ENCODE measurements around the gene ABCA6.

Gene ABCA6

DNA sequence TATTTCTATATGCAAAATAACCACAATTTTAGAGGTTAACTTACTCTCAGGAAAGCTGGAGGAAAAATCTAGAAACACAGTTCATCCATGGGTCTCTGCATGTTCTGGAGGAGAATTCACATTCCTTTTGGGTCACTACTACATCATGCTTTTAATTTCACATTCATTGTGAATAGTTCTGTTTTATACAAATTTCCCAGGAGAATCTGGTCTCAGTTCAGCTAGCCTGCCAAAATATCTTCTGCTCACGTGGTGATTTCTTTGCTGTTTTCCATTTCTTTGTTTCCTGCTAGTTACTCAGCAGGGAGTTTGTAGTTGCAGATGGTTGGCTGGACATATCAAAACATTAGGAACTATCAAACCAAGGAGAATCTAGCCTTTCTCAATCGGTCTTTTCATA, 80.9 kb downstream of the ABCA6 start, which contains the start of gene ABCA9:
Gene ABCA9, minus strand, starts transcription at position 106 of the 400 bp plus-strand sequence. CDS start 9,801 bp downstream, outside the sequence.
- no peak within 1 kb of the TSS for H3K9ac ChIP-seq (ENCODE audit: low read length)
- H3K79me2 ChIP-seq (ENCODE audit: low read length) = no peaks in the 10 kb centered on the region
- no peaks in the 10 kb centered on the region for H3F3A ChIP-seq (ENCODE audit: insufficient read depth, low read length)
- no peak within 1 kb of the TSS for H2AFZ ChIP-seq (ENCODE audit: low read length)
- H3K36me3 ChIP-seq (replicated peaks; ENCODE audit: insufficient read depth, low read length) = no peaks in the 10 kb centered on the region
- DNase-seq = no peak
- H3K4me3 ChIP-seq (ENCODE audit: low read length) = no peak within 1 kb of the TSS
- no peak within 1 kb of the TSS for H3K27ac ChIP-seq (ENCODE audit: low read length)
- no peaks in the 10 kb centered on the region for H3K9me2 ChIP-seq (replicated peaks; ENCODE audit: insufficient read depth, low read length)
- TF ChIP-seq, protein P1, sequence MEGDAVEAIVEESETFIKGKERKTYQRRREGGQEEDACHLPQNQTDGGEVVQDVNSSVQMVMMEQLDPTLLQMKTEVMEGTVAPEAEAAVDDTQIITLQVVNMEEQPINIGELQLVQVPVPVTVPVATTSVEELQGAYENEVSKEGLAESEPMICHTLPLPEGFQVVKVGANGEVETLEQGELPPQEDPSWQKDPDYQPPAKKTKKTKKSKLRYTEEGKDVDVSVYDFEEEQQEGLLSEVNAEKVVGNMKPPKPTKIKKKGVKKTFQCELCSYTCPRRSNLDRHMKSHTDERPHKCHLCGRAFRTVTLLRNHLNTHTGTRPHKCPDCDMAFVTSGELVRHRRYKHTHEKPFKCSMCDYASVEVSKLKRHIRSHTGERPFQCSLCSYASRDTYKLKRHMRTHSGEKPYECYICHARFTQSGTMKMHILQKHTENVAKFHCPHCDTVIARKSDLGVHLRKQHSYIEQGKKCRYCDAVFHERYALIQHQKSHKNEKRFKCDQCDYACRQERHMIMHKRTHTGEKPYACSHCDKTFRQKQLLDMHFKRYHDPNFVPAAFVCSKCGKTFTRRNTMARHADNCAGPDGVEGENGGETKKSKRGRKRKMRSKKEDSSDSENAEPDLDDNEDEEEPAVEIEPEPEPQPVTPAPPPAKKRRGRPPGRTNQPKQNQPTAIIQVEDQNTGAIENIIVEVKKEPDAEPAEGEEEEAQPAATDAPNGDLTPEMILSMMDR (IDR thresholded peaks at IDR 0.05; ENCODE audit: low read length) = no peak
- TF ChIP-seq EZH2phosphoT487 (IDR thresholded peaks at IDR 0.05; ENCODE audit: low read length) (no peak), EZH2 (optimal IDR thresholded peaks at IDR 0.05; ENCODE audit: low read depth, low read length) (no peak)
- no peaks in the 10 kb centered on the region for H3K27me3 ChIP-seq (replicated peaks; ENCODE audit: insufficient read depth, low read length)
- H4K20me1 ChIP-seq (ENCODE audit: insufficient read depth, low read length) = no peaks in the 10 kb centered on the region
- no peaks in the 10 kb centered on the region for H3K9me3 ChIP-seq (replicated peaks; ENCODE audit: insufficient read depth, low read length)
- H3K4me1 ChIP-seq (ENCODE audit: low read length) = peaks cover 6% of the 10 kb centered on the region; the same call in 1 of the 2 replicates
- H3K4me2 ChIP-seq (ENCODE audit: low read depth, low read length) = no peak within 1 kb of the TSS

DNA sequence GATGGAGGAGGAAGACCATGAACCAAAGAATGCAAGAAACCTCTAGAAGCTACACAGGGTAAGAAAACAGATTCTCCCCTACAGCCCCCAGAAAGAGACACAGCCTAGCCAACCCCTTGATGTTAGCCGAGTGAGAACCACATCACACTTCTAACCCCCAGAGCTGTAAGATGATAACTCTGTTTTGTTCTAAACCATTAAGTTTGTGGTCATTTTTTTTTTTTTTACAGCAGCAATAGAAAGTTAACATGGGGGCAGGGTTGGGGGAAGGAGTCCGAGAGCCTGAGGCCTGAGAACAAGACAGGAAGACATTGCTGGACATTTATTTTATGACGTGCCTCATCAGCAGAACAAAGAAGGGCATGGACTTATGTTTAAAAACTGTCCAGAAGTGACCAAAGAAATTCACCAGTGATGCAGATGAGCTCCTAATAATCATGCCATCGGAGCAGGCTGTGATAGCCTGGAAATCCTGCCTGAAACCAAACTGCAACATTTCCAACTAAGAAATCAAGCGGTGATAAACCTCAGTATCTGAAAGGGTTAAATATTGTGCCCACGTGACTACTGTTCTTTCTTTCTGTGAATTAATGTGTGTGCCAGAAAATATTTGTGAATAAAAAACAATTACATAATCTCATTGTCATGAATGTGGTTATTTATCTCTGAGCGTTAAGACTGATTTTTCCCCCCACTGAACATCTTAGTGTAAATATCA, 82.1 kb downstream of the ABCA6 start:
- H3K79me2 ChIP-seq (ENCODE audit: low read length) = no peaks in the 10 kb centered on the region
- no peak overlapping the region for H2AFZ ChIP-seq (ENCODE audit: low read length)
- H3K9me3 ChIP-seq (replicated peaks; ENCODE audit: insufficient read depth, low read length) = no peaks in the 10 kb centered on the region
- H3K36me3 ChIP-seq (replicated peaks; ENCODE audit: insufficient read depth, low read length) = no peaks in the 10 kb centered on the region
- no peak overlapping the region for H3K27ac ChIP-seq (ENCODE audit: low read length)
- H3K9me2 ChIP-seq (replicated peaks; ENCODE audit: insufficient read depth, low read length) = no peaks in the 10 kb centered on the region
- TF ChIP-seq EZH2 (optimal IDR thresholded peaks at IDR 0.05; ENCODE audit: low read depth, low read length) (no peak), EZH2phosphoT487 (IDR thresholded peaks at IDR 0.05; ENCODE audit: low read length) (no peak)
- TF ChIP-seq, protein P1 (IDR thresholded peaks at IDR 0.05; ENCODE audit: low read length) = no peak
- no peaks in the 10 kb centered on the region for H4K20me1 ChIP-seq (ENCODE audit: insufficient read depth, low read length)
- no peak overlapping the region for H3K4me3 ChIP-seq (ENCODE audit: low read length)
- no peak overlapping the region for H3K4me2 ChIP-seq (ENCODE audit: low read depth, low read length)
- no peak for DNase-seq
- no peak overlapping the region for H3K9ac ChIP-seq (ENCODE audit: low read length)
- H3K27me3 ChIP-seq (replicated peaks; ENCODE audit: insufficient read depth, low read length) = no peaks in the 10 kb centered on the region
- no peaks in the 10 kb centered on the region for H3K4me1 ChIP-seq (ENCODE audit: low read length)
- H3F3A ChIP-seq (ENCODE audit: insufficient read depth, low read length) = no peaks in the 10 kb centered on the region

DNA sequence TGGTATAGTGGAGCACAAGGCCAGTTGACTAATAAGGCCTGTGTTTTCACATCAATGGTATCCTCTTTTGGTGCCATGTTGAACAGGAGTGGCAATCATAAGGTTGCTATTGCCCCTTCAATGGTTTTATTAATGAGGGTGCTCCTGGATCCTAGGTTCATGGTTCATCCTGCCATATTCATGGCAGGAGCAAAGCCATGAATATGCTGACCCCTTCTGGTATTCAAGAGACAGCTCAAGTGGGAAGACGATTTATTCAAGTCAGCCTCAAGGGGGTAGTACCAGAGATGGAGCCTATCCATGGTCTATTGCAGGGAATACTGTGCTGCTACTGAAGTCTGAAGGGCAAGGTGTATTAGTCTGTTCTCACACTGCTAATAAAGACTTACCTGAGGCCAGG, 83.5 kb downstream of the ABCA6 start:
- TF ChIP-seq, protein P1 (IDR thresholded peaks at IDR 0.05; ENCODE audit: low read length) = peak; percentile 11; the same call in 1 of the 2 replicates
- TF ChIP-seq EZH2 (optimal IDR thresholded peaks at IDR 0.05; ENCODE audit: low read depth, low read length) = no peak
- TF ChIP-seq EZH2phosphoT487 (IDR thresholded peaks at IDR 0.05; ENCODE audit: low read length) = no peak
- no peaks in the 10 kb centered on the region for H3F3A ChIP-seq (ENCODE audit: insufficient read depth, low read length)
- no peaks in the 10 kb centered on the region for H3K36me3 ChIP-seq (replicated peaks; ENCODE audit: insufficient read depth, low read length)
- no peaks in the 10 kb centered on the region for H3K9me2 ChIP-seq (replicated peaks; ENCODE audit: insufficient read depth, low read length)
- H3K4me2 ChIP-seq (ENCODE audit: low read depth, low read length) = no peak overlapping the region
- H3K9ac ChIP-seq (ENCODE audit: low read length) = no peak overlapping the region
- DNase-seq = no peak
- H3K9me3 ChIP-seq (replicated peaks; ENCODE audit: insufficient read depth, low read length) = no peaks in the 10 kb centered on the region
- H3K27ac ChIP-seq (ENCODE audit: low read length) = no peak overlapping the region
- H3K79me2 ChIP-seq (ENCODE audit: low read length) = no peaks in the 10 kb centered on the region
- no peak overlapping the region for H3K4me3 ChIP-seq (ENCODE audit: low read length)
- no peak overlapping the region for H2AFZ ChIP-seq (ENCODE audit: low read length)
- no peaks in the 10 kb centered on the region for H3K4me1 ChIP-seq (ENCODE audit: low read length)
- no peaks in the 10 kb centered on the region for H3K27me3 ChIP-seq (replicated peaks; ENCODE audit: insufficient read depth, low read length)
- H4K20me1 ChIP-seq (ENCODE audit: insufficient read depth, low read length) = no peaks in the 10 kb centered on the region
